HCEC 1CT (cell line): ENCODE results near the gene THEMIS.
"Not testable (repeated sequence)": the region's sequence is repeated elsewhere in the genome, so short reads cannot be mapped to it uniquely, and the experiment has no call there.

Experiments used
- DNase-seq: peaks from one replicate; pipeline ENCODE4 v3.0.0-alpha.2; 2017

Gene THEMIS

DNA sequence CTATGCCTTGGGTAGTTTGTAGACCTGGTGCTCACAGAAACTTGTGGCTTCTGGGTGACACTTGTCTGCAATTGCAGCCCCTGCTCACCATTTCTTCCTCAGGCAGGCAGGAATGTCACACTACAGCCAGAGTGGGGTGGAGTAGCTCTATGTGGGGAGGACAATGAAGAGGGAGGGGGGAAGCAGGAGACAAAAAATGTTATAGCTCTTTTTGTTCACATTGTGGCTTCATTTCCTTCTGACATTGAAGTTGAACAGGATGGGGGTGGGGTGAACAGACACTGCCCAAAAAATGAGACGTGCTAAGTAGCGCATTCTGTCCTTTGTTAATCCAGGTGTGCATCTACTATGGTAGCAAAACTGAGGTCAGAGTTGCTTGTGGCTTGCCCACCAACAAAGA lies at the start of gene THEMIS:
THEMIS (minus strand) TSS at position 124 of the 400 bp plus-strand sequence. CDS start 126 bp downstream, outside the sequence.
- DNase-seq = no peak

- no peak for DNase-seq
Measured at GRCh38 chr6:127949251-127949650, 48.4 kb upstream of the THEMIS start.

- DNase-seq = no peak
Measured at GRCh38 chr6:127946388-127946787, 45.5 kb upstream of the THEMIS start.

DNA sequence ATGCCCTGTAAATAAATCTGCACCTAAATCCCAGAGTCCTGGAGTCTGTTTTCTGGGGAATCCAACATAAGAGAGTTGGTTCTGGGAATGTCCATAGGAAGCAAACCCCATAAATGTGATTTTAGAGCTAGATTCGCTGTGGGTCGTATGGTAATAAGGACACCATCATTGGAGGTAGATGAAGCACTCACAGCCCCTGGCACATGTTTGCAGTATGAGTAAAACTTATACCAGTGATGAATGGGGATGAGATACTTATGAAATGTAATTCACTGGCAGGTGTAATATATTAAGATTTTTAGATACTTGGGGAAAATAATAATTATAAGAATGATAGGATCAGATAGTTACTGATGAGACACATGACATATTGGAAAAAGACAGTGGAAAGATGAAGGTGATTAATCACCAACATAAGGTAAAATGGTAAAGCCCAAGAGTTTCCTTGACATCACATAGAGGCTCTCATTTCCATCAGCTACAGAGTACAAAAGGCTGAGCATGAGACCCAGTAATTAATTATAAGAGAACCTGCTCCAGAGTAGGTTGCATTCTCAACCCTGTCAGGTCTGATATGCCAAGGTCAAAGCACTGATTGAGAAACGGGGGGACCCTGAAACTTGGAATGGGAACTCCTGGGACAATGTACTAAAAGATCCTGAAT lies 44.7 kb upstream of the THEMIS start:
- no peak for DNase-seq

DNA sequence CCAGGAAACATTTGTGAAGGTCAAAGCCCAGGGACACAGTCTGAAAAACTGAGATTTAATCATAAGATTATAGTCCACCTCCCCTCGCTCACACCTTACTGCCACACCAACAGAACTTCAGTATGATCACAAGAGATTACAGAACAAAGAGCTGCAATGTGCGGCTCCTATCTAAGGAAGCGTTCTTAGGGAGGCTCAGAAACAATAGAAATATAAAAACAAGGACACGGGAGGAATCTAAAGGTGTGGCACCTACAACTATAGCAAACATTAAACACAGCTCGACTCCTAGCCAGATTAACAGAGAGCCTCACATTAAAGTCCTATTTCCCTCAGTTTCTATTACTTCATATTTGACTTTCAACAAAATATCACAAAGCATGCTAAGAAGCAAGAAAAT lies 40.4 kb upstream of the THEMIS start:
- DNase-seq = no peak

GRCh38 chr6:127939442-127940066 lies 38.7 kb upstream of the THEMIS start:
- no peak for DNase-seq

- peak; percentile 62 for DNase-seq
Measured at GRCh38 chr6:127938701-127939100, 37.8 kb upstream of the THEMIS start.

DNA sequence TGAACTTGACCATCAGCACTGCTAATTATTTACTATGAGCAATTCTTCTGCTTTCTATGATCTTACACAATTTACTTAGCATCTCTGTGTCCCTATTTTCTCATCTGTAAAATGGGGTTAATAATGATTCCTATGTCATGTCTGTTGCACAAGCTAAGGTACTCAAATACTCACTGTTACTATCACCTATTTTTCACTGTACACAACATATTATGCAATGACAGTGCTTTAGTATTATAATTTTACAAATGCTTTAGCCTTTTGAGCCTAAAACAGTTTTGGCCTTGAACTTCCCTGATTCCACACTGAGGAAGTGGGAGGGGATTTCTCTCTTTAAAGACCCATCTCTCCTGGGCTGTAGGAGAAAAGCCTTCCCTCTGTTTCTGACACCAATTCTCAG lies 36.9 kb upstream of the THEMIS start:
- DNase-seq = no peak

DNA sequence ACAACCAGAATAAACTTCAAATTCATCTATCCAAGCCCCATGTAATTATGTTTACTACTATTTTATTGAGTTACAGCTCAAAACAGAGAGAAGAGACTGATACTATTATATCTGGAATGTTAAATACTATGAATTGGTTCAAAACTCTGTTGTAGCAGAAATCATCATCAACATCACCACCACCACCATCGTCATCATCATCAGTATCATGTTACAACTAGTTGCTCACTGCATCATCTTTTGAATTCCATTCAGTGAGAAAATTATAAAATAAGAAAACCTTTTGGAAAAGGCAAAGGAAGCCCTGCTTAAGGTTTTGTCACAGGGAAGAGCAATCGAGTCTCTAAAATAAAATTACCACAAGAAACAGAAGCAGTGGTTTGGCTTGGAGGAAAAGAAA lies 36.2 kb upstream of the THEMIS start:
- no peak for DNase-seq

GRCh38 chr6:127934956-127935355 lies 34.1 kb upstream of the THEMIS start:
- no peak for DNase-seq

DNA sequence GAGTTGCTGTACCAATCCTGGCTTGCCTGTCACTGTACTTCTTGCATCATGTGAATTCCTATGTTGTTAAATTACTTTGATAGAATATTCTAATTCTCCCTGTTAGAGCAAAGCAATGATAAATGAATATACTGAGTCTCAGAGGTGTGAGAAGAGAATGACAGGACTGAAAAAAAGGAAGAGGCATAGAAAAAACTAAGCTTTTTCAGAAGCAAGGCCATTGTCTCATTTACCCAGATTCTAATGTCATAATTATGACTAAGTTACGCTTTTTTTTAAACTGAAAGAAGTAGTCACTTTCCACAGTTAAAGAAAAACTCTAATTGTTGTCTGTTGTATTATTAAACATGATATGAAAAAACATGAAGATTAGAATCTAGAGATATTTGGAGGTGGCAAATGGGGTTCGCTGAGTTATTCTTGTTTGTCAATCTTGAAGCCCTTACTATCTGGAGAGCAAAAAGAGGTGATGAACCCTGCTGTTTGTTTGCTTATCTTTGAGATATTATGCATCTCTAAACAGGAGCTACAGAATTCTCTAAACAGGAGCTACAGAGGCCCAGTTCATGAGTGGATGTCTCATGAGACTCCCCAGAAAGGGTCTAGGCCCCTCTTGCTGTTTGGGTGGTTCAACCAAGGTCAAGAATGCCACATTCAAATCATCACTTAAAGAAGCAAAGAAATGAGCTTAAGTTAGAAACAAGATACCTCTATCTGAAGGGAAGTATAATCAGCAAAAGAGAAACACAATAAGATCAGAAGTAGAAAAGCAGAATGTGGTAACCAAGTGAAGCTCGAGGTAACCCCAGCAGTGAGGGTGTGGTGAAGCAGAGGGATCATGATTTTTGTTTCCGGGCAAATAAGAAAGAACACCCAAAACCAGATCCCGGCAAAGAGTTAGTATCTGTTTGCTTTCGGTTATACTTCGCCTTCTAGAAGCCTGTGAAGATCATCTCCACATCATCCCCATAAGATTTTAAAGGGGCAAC lies 33.3 kb upstream of the THEMIS start:
- DNase-seq = no peak

- DNase-seq = no peak
Measured at GRCh38 chr6:127933137-127933536, 32.3 kb upstream of the THEMIS start.

DNA sequence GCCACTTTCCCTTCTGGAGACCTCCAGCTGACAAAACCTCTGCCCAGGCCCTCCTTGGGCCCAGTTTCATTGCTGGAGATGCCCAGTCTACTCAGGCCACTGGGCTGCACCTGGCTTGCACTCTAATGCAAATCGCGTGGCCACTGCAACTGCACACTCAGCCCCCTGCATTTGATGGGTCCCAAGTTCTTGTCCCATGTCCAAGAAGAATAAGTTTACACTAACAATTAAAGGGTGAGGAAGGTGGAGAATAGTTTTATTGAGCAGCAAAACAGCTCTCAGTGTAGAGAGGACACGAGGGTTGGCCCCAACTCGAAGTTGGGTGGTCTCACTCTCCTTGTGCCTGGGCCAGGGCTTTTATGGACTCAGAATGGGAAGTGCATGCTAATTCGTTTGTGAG lies 31.9 kb upstream of the THEMIS start:
- DNase-seq = no peak

GRCh38 chr6:127926441-127926840 lies 25.6 kb upstream of the THEMIS start:
- not testable (repeated sequence) for DNase-seq

- DNase-seq = no peak
Measured at GRCh38 chr6:127924440-127924839, 23.6 kb upstream of the THEMIS start.

GRCh38 chr6:127924031-127924430 lies 23.2 kb upstream of the THEMIS start:
- DNase-seq = no peak

- DNase-seq = no peak
Measured at GRCh38 chr6:127923135-127923534, 22.3 kb upstream of the THEMIS start.

DNA sequence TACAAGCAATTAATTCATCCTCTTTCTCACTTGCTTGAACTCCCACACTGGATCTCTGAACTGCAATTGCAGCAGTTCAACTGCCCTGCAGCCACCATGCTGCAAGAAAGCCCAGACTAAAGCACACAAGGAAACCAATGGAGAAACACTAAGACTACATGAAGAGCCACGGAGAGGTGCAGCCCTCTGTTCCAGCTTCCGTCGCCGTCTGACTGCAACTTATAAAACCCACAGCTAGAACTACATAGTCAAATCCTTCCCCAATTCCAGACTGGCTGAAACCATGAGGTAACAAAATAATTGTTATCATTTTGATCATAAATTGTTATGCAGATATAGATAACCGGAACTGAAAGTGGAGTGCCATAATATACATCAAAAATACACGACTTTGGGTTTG lies 21.1 kb upstream of the THEMIS start:
- DNase-seq = no peak

DNA sequence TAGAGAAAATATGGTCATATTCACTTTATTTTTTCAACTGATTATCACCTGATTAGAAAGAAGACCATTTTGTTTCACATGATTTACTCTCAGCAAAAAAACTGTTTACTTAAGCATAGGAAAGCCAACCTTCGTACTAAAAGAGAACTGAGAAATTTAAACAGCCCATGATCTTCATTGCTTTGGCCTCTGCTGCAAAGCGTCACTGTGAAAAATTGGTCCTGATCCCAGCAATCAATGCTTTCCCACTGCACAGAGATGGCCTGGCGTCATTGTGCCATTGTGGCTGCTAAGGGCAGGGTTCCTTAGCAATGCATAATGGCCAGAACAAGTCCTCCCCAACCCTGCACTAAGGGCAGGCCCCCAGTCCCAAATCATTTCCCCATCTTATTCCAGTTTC lies 19.9 kb upstream of the THEMIS start:
- no peak for DNase-seq

- no peak for DNase-seq
Measured at GRCh38 chr6:127918506-127919427, 17.9 kb upstream of the THEMIS start.

DNA sequence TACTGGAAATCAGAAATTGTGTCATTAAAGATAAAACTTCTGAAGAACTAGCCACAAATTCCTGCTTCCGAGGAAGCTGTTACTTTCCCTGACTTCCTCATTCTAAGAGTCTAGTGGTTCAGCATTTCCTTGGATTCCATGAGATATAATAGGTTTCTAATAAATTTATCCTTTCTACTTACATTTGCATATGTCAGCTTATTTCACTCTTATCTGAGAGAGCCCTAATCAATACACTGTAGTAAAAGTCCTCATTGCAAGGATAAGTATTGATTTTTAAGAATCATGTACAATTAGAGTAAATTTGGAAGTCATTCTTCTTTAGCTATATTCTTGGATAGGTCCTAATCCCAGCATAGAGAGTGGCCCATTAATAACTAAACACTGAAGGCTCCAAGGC lies 16.9 kb upstream of the THEMIS start:
- DNase-seq = no peak

DNA sequence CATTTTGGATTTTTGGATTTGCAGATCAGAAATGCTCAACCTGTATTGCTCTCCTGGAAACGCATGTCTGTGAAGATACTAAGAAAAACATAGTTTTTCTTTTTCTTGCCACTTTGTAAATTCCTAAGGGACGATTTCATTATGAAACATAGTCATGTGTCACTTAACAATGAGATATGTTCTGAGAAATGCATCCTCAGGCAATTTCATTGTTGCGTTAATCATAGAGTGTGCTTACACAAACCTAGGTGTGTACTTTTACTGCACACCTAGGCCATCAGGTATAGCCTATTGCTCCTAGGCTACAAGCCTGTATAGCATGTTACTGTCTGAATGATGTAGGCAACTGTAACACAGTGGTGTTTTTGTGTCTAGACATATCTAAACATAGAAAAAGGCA lies 13.4 kb upstream of the THEMIS start:
- no peak for DNase-seq

- no peak for DNase-seq
Measured at GRCh38 chr6:127912914-127913313, 12.1 kb upstream of the THEMIS start.
